HepG2 (cell line): ENCODE measurements around the gene ZNF444. TPM values are rescaled to one million over a fixed set of nuclear protein-coding genes. Genes with fewer than 3 reads are reported as not detected.

Experiments used
- AFF4 ChIP-seq: sonication (generic); formaldehyde crosslinking; IDR thresholded peaks from 2 replicates; pipeline ENCODE4 v1.4.0; 2020; ENCODE audit warnings: missing genetic modification reagents
- CERS6 ChIP-seq: sonication (generic); formaldehyde crosslinking; IDR thresholded peaks from 2 replicates; pipeline ENCODE4 v1.5.0; 2020; ENCODE audit warnings: missing genetic modification reagents
- FOSL1 ChIP-seq: sonication (generic); formaldehyde crosslinking; IDR thresholded peaks from 2 replicates; pipeline ENCODE4 v1.9.0; 2021; ENCODE audit warnings: missing genetic modification reagents, borderline replicate concordance
- GPN1 ChIP-seq: sonication (generic); formaldehyde crosslinking; IDR thresholded peaks from 2 replicates; pipeline ENCODE4 v1.5.1; 2020; ENCODE audit warnings: missing genetic modification reagents, borderline replicate concordance
- HOXA7 ChIP-seq: sonication (generic); formaldehyde crosslinking; IDR thresholded peaks from 2 replicates; pipeline ENCODE4 v1.8.1; 2022; ENCODE audit warnings: mild to moderate bottlenecking, missing genetic modification reagents, moderate library complexity
- KDM5A ChIP-seq: fragments of 200-600 bp; sonication (generic); IDR thresholded peaks from 2 replicates; pipeline ENCODE4 v1.7.0; 2018; ENCODE audit warnings: antibody characterized with exemption, mild to moderate bottlenecking, low read length, borderline replicate concordance
- NCOA5 ChIP-seq: sonication (generic); formaldehyde crosslinking; IDR thresholded peaks from 2 replicates; pipeline ENCODE4 v1.4.0; 2020; ENCODE audit warnings: missing genetic modification reagents
- NFE2L1 ChIP-seq: sonication (generic); formaldehyde crosslinking; IDR thresholded peaks from 2 replicates; pipeline ENCODE4 v1.4.0; 2020; ENCODE audit warnings: missing genetic modification reagents, mild to moderate bottlenecking, borderline replicate concordance
- PHF20 ChIP-seq: sonication (generic); formaldehyde crosslinking; IDR thresholded peaks from 2 replicates; pipeline ENCODE4 v1.5.0; 2020; ENCODE audit warnings: mild to moderate bottlenecking, missing genetic modification reagents
- PITX1 ChIP-seq: sonication (generic); formaldehyde crosslinking; IDR thresholded peaks from 2 replicates; pipeline ENCODE4 v1.5.1; 2020; ENCODE audit warnings: mild to moderate bottlenecking, missing genetic modification reagents
- PPARG ChIP-seq: conservative IDR thresholded peaks from 2 replicates; pipeline ENCODE4 v1.6.1; 2016; ENCODE audit warnings: missing biosample characterization, missing genetic modification reagents
- SMAD3 ChIP-seq: sonication (generic); formaldehyde crosslinking; IDR thresholded peaks from 2 replicates; pipeline ENCODE4 v1.4.0; 2020; ENCODE audit warnings: missing genetic modification reagents
- SP5 ChIP-seq: IDR thresholded peaks from 2 replicates; pipeline ENCODE4 v1.6.1; 2016; ENCODE audit warnings: low read depth, borderline replicate concordance
- TBP ChIP-seq: sonication (generic); formaldehyde crosslinking; IDR thresholded peaks from 2 replicates; pipeline ENCODE4 v1.5.0; 2020; ENCODE audit warnings: missing genetic modification reagents
- THAP8 ChIP-seq: sonication (generic); formaldehyde crosslinking; IDR thresholded peaks from 2 replicates; pipeline ENCODE4 v1.5.1; 2020; ENCODE audit warnings: missing genetic modification reagents, mild to moderate bottlenecking, borderline replicate concordance
- ZNF17 ChIP-seq: sonication (generic); formaldehyde crosslinking; IDR thresholded peaks from 2 replicates; pipeline ENCODE4 v1.5.0; 2020; ENCODE audit warnings: mild to moderate bottlenecking, missing genetic modification reagents
- ZNF232 ChIP-seq: sonication (generic); formaldehyde crosslinking; IDR thresholded peaks from 2 replicates; pipeline ENCODE4 v1.4.0; 2020; ENCODE audit warnings: missing genetic modification reagents, borderline replicate concordance
- ZNF33B ChIP-seq: sonication (generic); formaldehyde crosslinking; IDR thresholded peaks from 2 replicates; pipeline ENCODE4 v1.5.1; 2020; ENCODE audit warnings: mild to moderate bottlenecking, missing genetic modification reagents
- ZNF430 ChIP-seq: sonication (generic); formaldehyde crosslinking; IDR thresholded peaks from 2 replicates; pipeline ENCODE4 v1.9.0; 2021; ENCODE audit warnings: mild to moderate bottlenecking, missing genetic modification reagents
- ZNF549 ChIP-seq: sonication (generic); formaldehyde crosslinking; IDR thresholded peaks from 2 replicates; pipeline ENCODE4 v1.5.0; 2020; ENCODE audit warnings: missing genetic modification reagents
- ZNF558 ChIP-seq: sonication (generic); formaldehyde crosslinking; IDR thresholded peaks from 2 replicates; pipeline ENCODE4 v1.9.0; 2022; ENCODE audit warnings: mild to moderate bottlenecking, missing genetic modification reagents, borderline replicate concordance
- ZNF710 ChIP-seq: sonication (generic); formaldehyde crosslinking; IDR thresholded peaks from 2 replicates; pipeline ENCODE4 v1.5.0; 2020; ENCODE audit warnings: mild to moderate bottlenecking, missing genetic modification reagents, borderline replicate concordance
- ZNF816 ChIP-seq: sonication (generic); formaldehyde crosslinking; IDR thresholded peaks from 2 replicates; pipeline ENCODE4 v1.8.0; 2022; ENCODE audit warnings: missing genetic modification reagents, mild to moderate bottlenecking, borderline replicate concordance
- polyA plus RNA-seq, 8 experiments: library from polyadenylated mRNA; depleted of rRNA in 3 of 8; stranded (reverse) in 7 of 8; unstranded in 1 of 8; fragments of >200 nt; fragmentation: Illumina TruSeq in 4 of 8; extraction: Trizol in 4 of 8; gene quantifications; 2 replicates each; pipeline versions ENCODE4 v1.2.1 to v1.2.3, GENCODE V29; 2011 to 2016; ENCODE audit warnings: low read depth in 4 of 8, missing spikeins in 1 of 8, mixed read lengths in 1 of 8; ENCODE audit not compliant: insufficient read depth in 1 of 8
- total RNA-seq, 5 experiments: library from RNA; depleted of rRNA; stranded (reverse); fragments of >200 nt; fragmentation: Illumina TruSeq; extraction: Trizol; gene quantifications; 2 replicates each; pipeline ENCODE4 v1.2.3, GENCODE V29; 2016; ENCODE audit warnings: low read depth in 1 of 5

The ZNF444 gene
- total and polyA plus RNA-seq, 2 of the 13 experiments (the other 11 are each of a cell fraction or from before 2014, with no cell fraction given) = 27.4 to 30.3 TPM

- TF ChIP-seq ZNF710 (CRISPR knock-in tag) (no peak), KDM5A (no peak), THAP8 (no peak), CERS6 (CRISPR knock-in tag) (no peak), NFE2L1 (no peak), ZNF816 (CRISPR knock-in tag) (no peak), ZNF558 (CRISPR knock-in tag) (no peak), GPN1 (CRISPR knock-in tag) (no peak), FOSL1 (no peak), HOXA7 (CRISPR knock-in tag) (no peak), ZNF549 (CRISPR knock-in tag) (no peak), SP5 (CRISPR knock-in tag) (no peak), PPARG (CRISPR knock-in tag) (no peak), ZNF17 (no peak), PITX1 (CRISPR knock-in tag) (no peak), PHF20 (no peak), SMAD3 (no peak), ZNF232 (0 out of 2 replicates have a peak, but pooled peaks have one; percentile 47), ZNF430 (CRISPR knock-in tag) (0 out of 2 replicates have a peak, but pooled peaks have one; percentile 41), NCOA5 (no peak), AFF4 (no peak), TBP (no peak), ZNF33B (no peak)
These were observed 1.9 kb downstream of the ZNF444 start (continued) for GRCh38 chr19:56142897-56143434.
